Central memory CD8-positive, alpha-beta T cell (primary cell): ENCODE results near the gene FAM120C.

Experiments
- ATAC-seq: fragments of 150-1000 bp; cut with Tn5 transposase; replicated peaks from 2 replicates; pipeline ENCODE4 v1.10.0; 2022; ENCODE audit warnings: mild to moderate bottlenecking, moderate FRiP score, moderate number of reproducible peaks; ENCODE audit not compliant: poor library complexity, severe bottlenecking; ENCODE audit errors: extremely low read depth
- DNase-seq, 2 donors: peaks; one replicate each; pipeline ENCODE4 v3.0.0; 2021; ENCODE audit warnings: low spot score in 2 of 2
- H3K27ac Mint-ChIP-seq: one replicate; pipeline ENCODE4 v1.8.0; 2022; ENCODE audit warnings: low read depth, mild to moderate bottlenecking, moderate library complexity, mixed read lengths
- H3K27me3 Mint-ChIP-seq: one replicate; pipeline ENCODE4 v1.8.0; 2022; ENCODE audit warnings: mixed read lengths
- H3K36me3 Mint-ChIP-seq: one replicate; pipeline ENCODE4 v1.8.0; 2022; ENCODE audit warnings: mild to moderate bottlenecking, moderate library complexity, mixed read lengths; ENCODE audit not compliant: insufficient read depth
- H3K4me1 Mint-ChIP-seq: one replicate; pipeline ENCODE4 v1.8.0; 2022; ENCODE audit warnings: mixed read lengths
- H3K4me3 Mint-ChIP-seq: one replicate; pipeline ENCODE4 v1.8.0; 2022; ENCODE audit warnings: mild to moderate bottlenecking, moderate library complexity, mixed read lengths
- H3K9me3 Mint-ChIP-seq: one replicate; pipeline ENCODE4 v1.8.0; 2022; ENCODE audit warnings: mixed read lengths

The FAM120C gene

GRCh38 chrX:54044877-54045338 is 138.1 kb downstream of the FAM120C start:
- DNase-seq (no peak), ATAC-seq (no peak)
- Mint-ChIP-seq H3K9me3 (no peaks in the 10 kb centered on the region), H3K27me3 (no peaks in the 10 kb centered on the region), H3K4me1 (peaks cover 22% of the 10 kb centered on the region), H3K27ac (peak overlapping the region; percentile 94), H3K4me3 (peak overlapping the region; percentile 91), H3K36me3 (peaks cover 30% of the 10 kb centered on the region)

- Mint-ChIP-seq H3K4me1 (peaks cover 22% of the 10 kb centered on the region), H3K27me3 (no peaks in the 10 kb centered on the region), H3K27ac (peak within 1 kb of the TSS; percentile 94), H3K36me3 (peaks cover 30% of the 10 kb centered on the region), H3K4me3 (peak within 1 kb of the TSS; percentile 91), H3K9me3 (no peaks in the 10 kb centered on the region)
- ATAC-seq, result peak; percentile 88
- DNase-seq, result peak; percentile 84 to 92
These were observed 138.8 kb downstream of the FAM120C start, which contains the start of gene PHF8 for GRCh38 chrX:54044126-54044876. TSS of gene PHF8 (minus strand) at chrX:54044473. CDS start at chrX:54042728, 1,745 bp downstream.

GRCh38 chrX:54043541-54044125 is 139.4 kb downstream of the FAM120C start:
- no peaks in the 10 kb centered on the region for H3K27me3 Mint-ChIP-seq
- H3K9me3 Mint-ChIP-seq, result no peaks in the 10 kb centered on the region
- peak; percentile 20 for ATAC-seq
- peaks cover 33% of the 10 kb centered on the region for H3K36me3 Mint-ChIP-seq
- H3K4me3 Mint-ChIP-seq, result peak overlapping the region; percentile 91
- H3K4me1 Mint-ChIP-seq, result peaks cover 22% of the 10 kb centered on the region
- DNase-seq, result no peak
- H3K27ac Mint-ChIP-seq, result peak overlapping the region; percentile 94

GRCh38 chrX:54043056-54043455 is 140.0 kb downstream of the FAM120C start:
- Mint-ChIP-seq H3K27me3 (no peaks in the 10 kb centered on the region), H3K4me1 (peaks cover 22% of the 10 kb centered on the region), H3K27ac (peak overlapping the region; percentile 94), H3K4me3 (peak overlapping the region; percentile 91), H3K9me3 (no peaks in the 10 kb centered on the region), H3K36me3 (peaks cover 37% of the 10 kb centered on the region)
- DNase-seq (no peak), ATAC-seq (no peak)

- ATAC-seq, result no peak
- H3K4me3 Mint-ChIP-seq, result peak overlapping the region; percentile 91
- peaks cover 22% of the 10 kb centered on the region for H3K4me1 Mint-ChIP-seq
- peak overlapping the region; percentile 94 for H3K27ac Mint-ChIP-seq
- H3K9me3 Mint-ChIP-seq, result no peaks in the 10 kb centered on the region
- DNase-seq, result peak in 1 of 2 donors; percentile 16
- H3K36me3 Mint-ChIP-seq, result peaks cover 37% of the 10 kb centered on the region
- H3K27me3 Mint-ChIP-seq, result no peaks in the 10 kb centered on the region
These were observed 140.4 kb downstream of the FAM120C start for GRCh38 chrX:54042609-54043021.

GRCh38 chrX:54030329-54030728 is 152.7 kb downstream of the FAM120C start:
- Mint-ChIP-seq H3K4me3 (no peak overlapping the region), H3K27ac (no peak overlapping the region), H3K36me3 (peaks cover 41% of the 10 kb centered on the region), H3K27me3 (no peaks in the 10 kb centered on the region), H3K9me3 (no peaks in the 10 kb centered on the region), H3K4me1 (peaks cover 45% of the 10 kb centered on the region)
- DNase-seq (no peak), ATAC-seq (no peak)

- Mint-ChIP-seq H3K27ac (no peak overlapping the region), H3K9me3 (no peaks in the 10 kb centered on the region), H3K4me1 (peaks cover 48% of the 10 kb centered on the region), H3K36me3 (peaks cover 36% of the 10 kb centered on the region), H3K27me3 (no peaks in the 10 kb centered on the region), H3K4me3 (no peak overlapping the region)
- no peak for ATAC-seq
- no peak for DNase-seq
These were observed 153.4 kb downstream of the FAM120C start for GRCh38 chrX:54029529-54030143.

- no peak for ATAC-seq
- no peaks in the 10 kb centered on the region for H3K27me3 Mint-ChIP-seq
- no peaks in the 10 kb centered on the region for H3K9me3 Mint-ChIP-seq
- no peak overlapping the region for H3K4me3 Mint-ChIP-seq
- H3K36me3 Mint-ChIP-seq, result peaks cover 35% of the 10 kb centered on the region
- no peak for DNase-seq
- peak overlapping the region; percentile 9 for H3K27ac Mint-ChIP-seq
- peaks cover 37% of the 10 kb centered on the region for H3K4me1 Mint-ChIP-seq
These were observed 158.7 kb downstream of the FAM120C start for GRCh38 chrX:54024350-54024749.
